GM18870 (cell line): ENCODE measurements around the gene TIPRL.
"Not testable (repeated sequence)": the region's sequence is repeated elsewhere in the genome, so short reads cannot be mapped to it uniquely, and the experiment has no call there.

ENCODE experiments used
- ATAC-seq: cut with Tn5 transposase; IDR thresholded peaks from one replicate; pipeline ENCODE4 v1.9.1; 2021; ENCODE audit warnings: moderate library complexity; ENCODE audit not compliant: unreplicated experiment

The TIPRL gene

GRCh38 chr1:168157638-168158037, 21.1 kb upstream of the TIPRL start:
- no peak for ATAC-seq

GRCh38 chr1:168159251-168159650, 19.5 kb upstream of the TIPRL start:
- ATAC-seq, result no peak

GRCh38 chr1:168159979-168160378, 18.8 kb upstream of the TIPRL start:
- no peak for ATAC-seq

- ATAC-seq, result no peak
These were observed 17.3 kb upstream of the TIPRL start for GRCh38 chr1:168161459-168161858.

- ATAC-seq, result no peak
These were observed 15.1 kb upstream of the TIPRL start for GRCh38 chr1:168163670-168164069.

- no peak for ATAC-seq
These were observed 14.0 kb upstream of the TIPRL start for GRCh38 chr1:168164771-168165170.

- no peak for ATAC-seq
These were observed 11.0 kb upstream of the TIPRL start for GRCh38 chr1:168167806-168168205.

GRCh38 chr1:168170564-168171508, 7.9 kb upstream of the TIPRL start:
- no peak for ATAC-seq

- no peak for ATAC-seq
These were observed 6.4 kb upstream of the TIPRL start for GRCh38 chr1:168172250-168172915.

GRCh38 chr1:168178227-168178637, 530 bp upstream of the TIPRL start:
- ATAC-seq, result no peak

- no peak for ATAC-seq
These were observed 831 bp downstream of the TIPRL start for GRCh38 chr1:168179438-168180147.

- ATAC-seq, result no peak
These were observed 1.4 kb downstream of the TIPRL start for GRCh38 chr1:168180148-168180524.

- ATAC-seq, result not testable (repeated sequence)
These were observed 2.4 kb downstream of the TIPRL start for GRCh38 chr1:168181063-168181720.

- no peak for ATAC-seq
These were observed 8.4 kb downstream of the TIPRL start for GRCh38 chr1:168187177-168187576.

- ATAC-seq, result no peak
These were observed 11.6 kb downstream of the TIPRL start for GRCh38 chr1:168190403-168190802.

GRCh38 chr1:168195199-168196135, 16.7 kb downstream of the TIPRL start:
- ATAC-seq, result no peak

GRCh38 chr1:168199056-168199455, 20.3 kb downstream of the TIPRL start:
- no peak for ATAC-seq

GRCh38 chr1:168202941-168203654, 24.3 kb downstream of the TIPRL start:
- ATAC-seq, result no peak

GRCh38 chr1:168206111-168206510, 27.3 kb downstream of the TIPRL start:
- no peak for ATAC-seq
